Esophagus muscularis mucosa (tissue), 4 donors: ENCODE measurements around the gene SMYD4. TPM values are rescaled to one million over a fixed set of nuclear protein-coding genes. Genes with fewer than 3 reads are reported as not detected.

Source experiments
- DNase-seq: peaks from one replicate; pipeline ENCODE4 v3.0.0-alpha.2; 2017; ENCODE audit errors: extremely low spot score
- H3K27ac ChIP-seq, 4 donors: fragments of 200-600 bp; sonication (generic); replicated peaks in 1 of 4; 1 replicate in 3 of 4; 2 replicates in 1 of 4; pipeline ENCODE4 v1.5.1; 2016 to 2019; ENCODE audit warnings: mild to moderate bottlenecking in 1 of 4
- H3K27me3 ChIP-seq, 4 donors: fragments of 200-600 bp; sonication (generic); one replicate each; pipeline versions ENCODE4 v1.5.1 to v1.6.0; 2016 to 2019
- H3K36me3 ChIP-seq, 4 donors: fragments of 200-600 bp; sonication (generic); one replicate each; pipeline ENCODE4 v1.5.1; 2016 to 2019
- H3K4me1 ChIP-seq, 4 donors: fragments of 200-600 bp; sonication (generic); one replicate each; pipeline ENCODE4 v1.5.1; 2016 to 2019
- H3K4me3 ChIP-seq, 4 donors: fragments of 200-600 bp; sonication (generic); 1 replicate in 2 of 4; 2 replicates in 2 of 4; pipeline ENCODE4 v1.5.1; 2016 to 2019; ENCODE audit warnings: mild to moderate bottlenecking in 4 of 4, moderate library complexity in 1 of 4
- H3K9me3 ChIP-seq, 4 donors: fragments of 200-600 bp; sonication (generic); 1 replicate in 3 of 4; 2 replicates in 1 of 4; pipeline ENCODE4 v1.5.1; 2016 to 2019
- CTCF ChIP-seq, 3 experiments: fragments of 200-600 bp in 2 of 3; fragments of 450-650 bp in 1 of 3; sonication (generic) in 2 of 3; IDR thresholded peaks; one replicate each; pipeline ENCODE4 v1.5.1; 2017 to 2019; ENCODE audit warnings: antibody characterized with exemption in 3 of 3, mild to moderate bottlenecking in 2 of 3, moderate library complexity in 1 of 3
- EP300 ChIP-seq: sonication (generic); formaldehyde crosslinking; IDR thresholded peaks from one replicate; pipeline ENCODE4 v1.6.1; 2017; ENCODE audit warnings: antibody characterized with exemption
- POLR2A ChIP-seq: fragments of 450-650 bp; IDR thresholded peaks from one replicate; pipeline ENCODE4 v1.6.1; 2017; ENCODE audit warnings: antibody characterized with exemption, moderate library complexity, mild to moderate bottlenecking, low read depth
- POLR2AphosphoS5 ChIP-seq, 2 donors: sonication (generic); formaldehyde crosslinking; IDR thresholded peaks; one replicate each; pipeline ENCODE4 v1.6.1; 2017; ENCODE audit warnings: antibody characterized with exemption in 2 of 2
- WGBS: methylation state at CpG from one replicate; pipeline ENCODE4 v1.1.5; 2018; 5-methylcytosine and 5-hydroxymethylcytosine counted together
- intact Hi-C: fragments of 100-400 bp; cut with DNase I; formaldehyde crosslinking; loops from one replicate; pipeline ENCODE4 v1.15.1; 2023
- total RNA-seq, 4 donors: library from RNA; depleted of rRNA; stranded (reverse); fragments of >200 nt; gene quantifications; one replicate each; pipeline versions ENCODE4 v1.1.0 to v1.2.1, GENCODE V29; 2016

Gene SMYD4
- total RNA-seq, 4 donors from 2014 or later: 10.3 to 14.8 (median 11.9) TPM

GRCh38 chr17:1834380-1835149 lies 4.9 kb upstream of the SMYD4 start:
- Histone ChIP-seq H3K27ac (no peak overlapping the region), H3K27me3 (no peaks in the 10 kb centered on the region), H3K36me3 (peaks cover 0 to 21% (median 6%) of the 10 kb centered on the region in 4 donors), H3K9me3 (no peaks in the 10 kb centered on the region), H3K4me1 (peaks cover 0 to 46% (median 29%) of the 10 kb centered on the region in 4 donors), H3K4me3 (no peak overlapping the region)
- 79% methylated on average over 12 of the region's 12 CpGs for WGBS
- intact Hi-C loops: no loop called here
- DNase-seq: no peak
- no peak for TF ChIP-seq POLR2AphosphoS5 (IDR thresholded peaks at IDR 0.05)
- no peak for TF ChIP-seq CTCF (IDR thresholded peaks at IDR 0.05)
- TF ChIP-seq EP300: no peak
- no peak for TF ChIP-seq POLR2A

GRCh38 chr17:1830288-1830687 lies 586 bp upstream of the SMYD4 start:
- H3K27me3 ChIP-seq: no peaks in the 10 kb centered on the region
- H3K9me3 ChIP-seq: no peaks in the 10 kb centered on the region
- H3K4me1 ChIP-seq: peaks cover 8 to 57% (median 39%) of the 10 kb centered on the region in 4 donors
- H3K4me3 ChIP-seq: peak overlapping the region; percentile 84 to 95 (median 94)
- intact Hi-C loops: no loop called here
- H3K27ac ChIP-seq: peak overlapping the region; percentile 91 to 93 (median 92)
- H3K36me3 ChIP-seq: peaks cover 0 to 34% (median 13%) of the 10 kb centered on the region in 4 donors
- DNase-seq: no peak
- TF ChIP-seq POLR2AphosphoS5 (IDR thresholded peaks at IDR 0.05) (no peak), EP300 (no peak)
- WGBS: 1% methylated on average over 11 of the region's 11 CpGs

GRCh38 chr17:1829216-1829591 lies 498 bp downstream of the SMYD4 start:
- peak overlapping the region; percentile 84 to 95 (median 94) for H3K4me3 ChIP-seq
- H3K9me3 ChIP-seq: no peaks in the 10 kb centered on the region
- intact Hi-C loops: no loop called here
- H3K4me1 ChIP-seq: peaks cover 8 to 47% (median 39%) of the 10 kb centered on the region in 4 donors
- TF ChIP-seq POLR2AphosphoS5 (IDR thresholded peaks at IDR 0.05) (no peak), CTCF (IDR thresholded peaks at IDR 0.05) (no peak)
- no peaks in the 10 kb centered on the region for H3K27me3 ChIP-seq
- peak overlapping the region; percentile 91 to 93 (median 92) for H3K27ac ChIP-seq
- H3K36me3 ChIP-seq: peaks cover under 1 to 39% (median 18%) of the 10 kb centered on the region in 4 donors
- no peak for DNase-seq
- WGBS: 2% methylated on average over 13 of the region's 13 CpGs

GRCh38 chr17:1820528-1821252 lies 9.0 kb downstream of the SMYD4 start:
- intact Hi-C loops: no loop called here
- Histone ChIP-seq H3K27ac (no peak overlapping the region), H3K9me3 (no peaks in the 10 kb centered on the region), H3K27me3 (no peaks in the 10 kb centered on the region), H3K4me3 (no peak overlapping the region), H3K36me3 (peaks cover 3 to 35% (median 17%) of the 10 kb centered on the region in 4 donors), H3K4me1 (peaks cover 0 to 3% (median 0%) of the 10 kb centered on the region in 4 donors)
- 63% methylated on average over 7 of the region's 7 CpGs for WGBS
- DNase-seq: no peak
- TF ChIP-seq POLR2AphosphoS5 (IDR thresholded peaks at IDR 0.05) (no peak), POLR2A (no peak), EP300 (no peak), CTCF (IDR thresholded peaks at IDR 0.05) (no peak)

- TF ChIP-seq POLR2AphosphoS5 (IDR thresholded peaks at IDR 0.05): no peak
- TF ChIP-seq POLR2A: no peak
- TF ChIP-seq CTCF (IDR thresholded peaks at IDR 0.05): no peak
- no peak for TF ChIP-seq EP300
- no peaks in the 10 kb centered on the region for H3K9me3 ChIP-seq
- no peak overlapping the region for H3K27ac ChIP-seq
- no peaks in the 10 kb centered on the region for H3K4me1 ChIP-seq
- no peak overlapping the region for H3K4me3 ChIP-seq
- WGBS: 84% methylated on average over 5 of the region's 5 CpGs
- intact Hi-C loops: no loop called here
- DNase-seq: no peak
- H3K36me3 ChIP-seq: peaks cover 13 to 48% (median 31%) of the 10 kb centered on the region in 4 donors
- no peaks in the 10 kb centered on the region for H3K27me3 ChIP-seq
Measured at GRCh38 chr17:1813088-1813487, 16.6 kb downstream of the SMYD4 start.
